ENCODE data around the gene LRRC8D.
"Not testable (repeated sequence)": the region's sequence is repeated elsewhere in the genome, so short reads cannot be mapped to it uniquely, and the experiment has no call there.

The LRRC8D gene

GRCh38 chr1:89786628-89787214 lies 34.1 kb upstream of the LRRC8D start:
- no peak for TF ChIP-seq CTCF (IDR thresholded peaks at IDR 0.05; ENCODE audit: borderline replicate concordance, insufficient read depth, low read depth, low read length)
- no peak overlapping the region for H3K4me3 ChIP-seq (ENCODE audit: low read depth, low read length)

GRCh38 chr1:89790592-89790991 lies 30.2 kb upstream of the LRRC8D start:
- TF ChIP-seq CTCF (IDR thresholded peaks at IDR 0.05; ENCODE audit: borderline replicate concordance, insufficient read depth, low read depth, low read length), result no peak
- no peak overlapping the region for H3K4me3 ChIP-seq (ENCODE audit: low read depth, low read length)

GRCh38 chr1:89791064-89791726 lies 29.6 kb upstream of the LRRC8D start:
- no peak overlapping the region for H3K4me3 ChIP-seq (ENCODE audit: low read depth, low read length)
- TF ChIP-seq CTCF (IDR thresholded peaks at IDR 0.05; ENCODE audit: borderline replicate concordance, insufficient read depth, low read depth, low read length), result no peak

GRCh38 chr1:89794406-89794805 lies 26.4 kb upstream of the LRRC8D start:
- no peak overlapping the region for H3K4me3 ChIP-seq (ENCODE audit: low read depth, low read length)
- TF ChIP-seq CTCF (IDR thresholded peaks at IDR 0.05; ENCODE audit: borderline replicate concordance, insufficient read depth, low read depth, low read length), result no peak

GRCh38 chr1:89795571-89795970 lies 25.3 kb upstream of the LRRC8D start:
- not testable (repeated sequence) for H3K4me3 ChIP-seq (ENCODE audit: low read depth, low read length)

- not testable (repeated sequence) for H3K4me3 ChIP-seq (ENCODE audit: low read depth, low read length)
Observed at GRCh38 chr1:89797876-89798275, 23.0 kb upstream of the LRRC8D start.

- TF ChIP-seq CTCF (IDR thresholded peaks at IDR 0.05; ENCODE audit: borderline replicate concordance, insufficient read depth, low read depth, low read length), result no peak
- no peak overlapping the region for H3K4me3 ChIP-seq (ENCODE audit: low read depth, low read length)
Observed at GRCh38 chr1:89799495-89799894, 21.3 kb upstream of the LRRC8D start.

- no peak for TF ChIP-seq CTCF (IDR thresholded peaks at IDR 0.05; ENCODE audit: borderline replicate concordance, insufficient read depth, low read depth, low read length)
- H3K4me3 ChIP-seq (ENCODE audit: low read depth, low read length), result no peak overlapping the region
Observed at GRCh38 chr1:89800022-89800655, 20.7 kb upstream of the LRRC8D start.

Measured in GM12875 (cell line).